Superior temporal gyrus (tissue), 1 donor: ENCODE results near the gene ATP5ME.
"Not testable (repeated sequence)": the region's sequence is repeated elsewhere in the genome, so short reads cannot be mapped to it uniquely, and the experiment has no call there.

Experiments
- DNase-seq: peaks from one replicate; pipeline ENCODE4 v3.0.0-alpha.2; 2016; ENCODE audit errors: extremely low spot score

The ATP5ME gene

DNA sequence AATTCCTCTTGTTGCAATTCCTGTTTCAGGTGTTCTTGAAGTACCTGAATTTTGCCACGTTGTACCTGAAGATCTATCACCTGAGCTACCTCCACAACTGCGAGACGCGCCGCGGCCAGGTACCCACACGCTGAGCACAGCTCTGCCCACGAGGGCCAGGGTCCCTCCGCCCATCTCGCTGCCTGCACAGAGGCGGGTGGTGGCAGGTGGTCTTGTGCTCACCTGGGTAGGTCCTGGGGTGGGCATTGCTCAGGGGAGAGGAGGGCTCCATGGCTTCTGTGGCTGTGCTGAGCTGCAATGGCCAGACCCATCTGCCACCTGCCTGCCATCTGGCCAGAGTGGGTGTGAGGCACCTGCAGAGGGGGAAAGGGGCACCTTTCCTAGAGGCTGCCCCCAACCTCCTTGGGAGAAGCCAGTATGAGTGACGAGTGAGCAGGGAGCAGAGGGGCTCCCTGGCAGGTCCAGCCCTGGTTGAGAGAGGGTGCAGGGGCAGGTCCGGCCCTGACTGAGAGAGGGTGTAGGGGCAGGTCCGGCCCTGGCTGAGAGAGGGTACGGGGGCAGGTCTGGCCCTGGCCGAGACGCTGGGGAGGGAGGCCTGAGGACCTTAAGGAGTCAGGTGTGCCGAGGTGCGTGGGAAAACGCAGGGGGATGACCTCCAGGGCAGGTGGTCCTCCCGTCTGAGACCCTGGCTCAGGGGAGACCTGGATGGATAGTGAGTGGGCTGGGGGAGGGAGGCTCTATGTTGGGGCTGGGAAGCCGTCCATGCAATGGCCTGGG lies 38.0 kb downstream of the ATP5ME start:
- DNase-seq: no peak

- not testable (repeated sequence) for DNase-seq
These were observed 38.8 kb downstream of the ATP5ME start for GRCh38 chr4:635066-635835.

DNA sequence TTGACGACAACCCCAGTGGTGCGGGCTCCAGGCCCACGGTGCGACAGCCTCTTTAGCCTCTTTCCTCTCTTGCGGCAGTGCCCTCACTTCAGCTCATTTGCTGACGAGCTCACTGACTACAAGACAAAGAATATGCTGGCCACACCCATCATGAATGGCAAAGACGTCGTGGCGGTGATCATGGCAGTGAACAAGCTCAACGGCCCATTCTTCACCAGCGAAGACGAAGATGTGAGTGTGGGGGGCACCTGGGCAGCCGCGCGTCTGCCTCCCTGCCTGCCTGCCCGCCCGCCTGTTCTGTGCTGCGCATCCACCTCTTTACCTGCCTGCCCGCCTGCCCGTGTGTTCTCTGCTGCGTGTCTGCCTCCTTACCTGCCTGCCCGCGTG lies 39.5 kb downstream of the ATP5ME start:
- DNase-seq: no peak

GRCh38 chr4:633976-634598 lies 40.0 kb downstream of the ATP5ME start:
- DNase-seq: no peak

DNA sequence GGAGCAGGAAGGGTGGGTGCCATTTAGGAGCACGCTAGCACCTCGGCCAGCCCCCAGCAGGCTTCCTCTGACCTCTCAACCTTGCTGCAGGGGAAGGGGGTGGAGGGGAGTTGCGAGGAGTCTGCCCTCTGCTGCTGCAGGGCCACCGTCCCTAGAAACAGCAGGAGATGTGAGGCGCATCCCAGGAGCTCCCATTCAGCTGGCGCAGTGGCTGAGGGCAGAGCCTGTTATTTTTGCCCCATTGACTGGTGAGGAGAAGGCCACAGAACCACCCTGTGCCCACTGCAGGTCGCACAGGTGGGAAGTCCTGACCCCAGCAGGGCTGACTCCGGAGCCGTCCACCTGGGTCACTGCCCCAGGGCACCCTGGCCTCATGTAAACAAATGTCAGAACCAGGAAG lies 40.7 kb downstream of the ATP5ME start:
- DNase-seq: no peak

- DNase-seq: no peak
These were observed 41.1 kb downstream of the ATP5ME start for GRCh38 chr4:632926-633325.

- no peak for DNase-seq
These were observed 41.8 kb downstream of the ATP5ME start for GRCh38 chr4:632196-632790.

GRCh38 chr4:630656-631055 lies 43.4 kb downstream of the ATP5ME start:
- no peak for DNase-seq

- DNase-seq: no peak
These were observed 44.0 kb downstream of the ATP5ME start for GRCh38 chr4:629915-630641.

- DNase-seq: no peak
These were observed 44.5 kb downstream of the ATP5ME start for GRCh38 chr4:629636-629914.

DNA sequence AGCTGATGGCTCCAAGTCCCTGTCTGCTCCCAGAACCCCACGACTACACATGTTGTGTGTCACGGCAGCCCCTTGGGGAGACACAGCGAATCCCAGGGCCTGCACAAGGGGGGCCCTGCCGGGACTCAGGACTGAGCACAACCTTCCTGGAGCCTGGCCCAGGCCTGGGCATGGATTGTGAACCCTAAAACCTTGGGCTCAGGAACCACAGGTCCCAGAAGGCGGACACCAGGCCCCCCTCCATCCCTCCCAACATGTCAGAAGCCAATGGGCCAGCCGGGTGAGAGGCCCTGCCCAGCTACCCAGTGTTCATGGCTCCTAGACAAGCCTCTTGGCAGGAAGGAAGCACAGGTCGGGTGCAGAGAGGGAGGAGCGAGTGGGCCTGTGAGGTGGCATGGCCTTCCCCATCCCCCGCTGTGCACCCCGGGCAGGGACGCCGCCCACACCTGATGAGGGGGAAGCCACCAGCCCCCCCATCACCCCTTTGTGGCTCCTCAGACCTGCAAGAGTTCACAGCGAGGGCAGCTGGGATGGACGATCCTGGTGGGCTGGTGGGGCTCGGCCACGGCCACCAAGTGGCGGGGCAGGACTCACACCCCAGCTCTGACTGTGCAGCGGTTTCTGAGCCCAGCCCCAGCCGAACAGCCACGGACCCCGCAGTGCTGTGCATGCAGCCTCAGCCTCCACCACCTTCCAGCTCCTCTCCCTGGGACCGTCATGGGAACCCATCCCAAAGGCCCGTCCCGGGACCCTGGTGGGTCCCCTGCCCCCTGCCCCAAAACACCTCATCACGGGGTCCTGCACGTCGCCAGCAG lies 45.0 kb downstream of the ATP5ME start:
- DNase-seq: no peak

DNA sequence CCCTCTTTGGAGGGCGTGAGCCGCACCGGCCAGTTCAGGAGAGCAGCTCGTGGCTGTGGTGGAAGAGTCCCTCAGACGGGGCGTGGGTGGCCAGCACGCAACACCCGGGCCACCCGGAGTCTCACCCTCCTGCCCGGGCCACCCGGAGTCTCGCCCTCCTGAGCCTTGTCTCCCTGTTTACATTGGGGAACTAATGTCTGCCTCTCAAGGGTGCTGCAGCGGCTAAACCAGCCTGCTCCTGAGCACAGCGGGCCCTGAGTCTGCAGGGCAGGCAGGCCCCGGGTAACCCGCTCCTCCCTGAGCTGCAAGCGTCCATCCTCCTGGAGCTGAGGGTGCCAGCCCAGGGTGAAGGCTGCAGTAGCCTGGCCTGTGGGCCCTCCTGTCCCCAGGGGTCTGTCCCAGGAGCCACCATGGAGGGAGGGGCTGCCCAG lies 45.8 kb downstream of the ATP5ME start:
- DNase-seq: no peak

DNA sequence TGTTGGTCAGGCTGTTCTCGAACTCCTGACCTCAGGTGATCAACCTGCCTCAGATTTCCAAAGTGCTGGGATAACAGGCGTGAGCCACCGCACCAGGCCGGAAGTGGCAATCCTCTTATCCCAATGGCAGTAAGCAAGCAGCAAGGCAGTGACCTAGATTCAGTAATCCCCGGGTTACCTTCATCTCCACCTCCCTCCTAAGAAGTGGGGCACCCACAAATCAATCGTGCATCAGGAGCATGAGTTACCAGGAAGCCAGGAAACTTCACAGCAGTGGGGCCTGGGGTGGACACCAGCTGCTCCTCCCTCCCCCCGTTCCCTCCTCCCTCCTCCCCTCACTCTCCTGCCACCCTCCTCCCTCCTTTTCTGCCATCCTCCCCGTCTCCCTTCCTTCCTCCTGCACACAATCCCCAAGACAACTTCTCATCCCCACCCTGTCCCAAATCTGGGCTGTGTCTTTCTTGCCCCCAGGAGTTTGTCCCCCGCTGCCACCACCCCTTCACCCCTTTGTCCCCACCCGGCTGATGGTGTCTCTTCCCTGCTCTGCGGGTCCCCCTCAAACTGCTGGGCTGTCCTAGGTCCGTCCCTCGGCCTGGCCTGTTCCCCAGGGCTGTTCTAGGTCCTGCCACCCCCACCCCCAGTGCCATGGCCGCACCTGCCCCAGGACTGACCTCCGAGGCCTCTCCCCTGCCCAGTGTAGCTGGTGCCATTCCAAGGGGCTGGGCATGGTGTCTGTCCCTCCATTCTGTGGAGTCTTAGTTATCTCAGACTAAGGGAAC lies 46.5 kb downstream of the ATP5ME start:
- no peak for DNase-seq

- DNase-seq: no peak
These were observed 47.6 kb downstream of the ATP5ME start for GRCh38 chr4:626201-627091.

DNA sequence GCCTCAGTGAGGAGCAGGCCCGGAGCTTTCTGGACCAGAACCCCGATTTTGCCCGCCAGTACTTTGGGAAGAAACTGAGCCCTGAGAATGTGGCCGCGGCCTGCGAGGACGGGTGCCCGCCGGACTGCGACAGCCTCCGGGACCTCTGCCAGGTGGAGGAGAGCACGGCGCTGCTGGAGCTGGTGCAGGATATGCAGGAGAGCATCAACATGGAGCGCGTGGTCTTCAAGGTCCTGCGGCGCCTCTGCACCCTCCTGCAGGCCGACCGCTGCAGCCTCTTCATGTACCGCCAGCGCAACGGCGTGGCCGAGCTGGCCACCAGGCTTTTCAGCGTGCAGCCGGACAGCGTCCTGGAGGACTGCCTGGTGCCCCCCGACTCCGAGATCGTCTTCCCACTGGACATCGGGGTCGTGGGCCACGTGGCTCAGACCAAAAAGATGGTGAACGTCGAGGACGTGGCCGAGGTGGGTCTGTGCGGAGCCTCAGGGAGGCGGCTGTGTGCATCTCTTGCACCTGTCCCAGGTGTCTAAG lies 48.4 kb downstream of the ATP5ME start:
- no peak for DNase-seq

DNA sequence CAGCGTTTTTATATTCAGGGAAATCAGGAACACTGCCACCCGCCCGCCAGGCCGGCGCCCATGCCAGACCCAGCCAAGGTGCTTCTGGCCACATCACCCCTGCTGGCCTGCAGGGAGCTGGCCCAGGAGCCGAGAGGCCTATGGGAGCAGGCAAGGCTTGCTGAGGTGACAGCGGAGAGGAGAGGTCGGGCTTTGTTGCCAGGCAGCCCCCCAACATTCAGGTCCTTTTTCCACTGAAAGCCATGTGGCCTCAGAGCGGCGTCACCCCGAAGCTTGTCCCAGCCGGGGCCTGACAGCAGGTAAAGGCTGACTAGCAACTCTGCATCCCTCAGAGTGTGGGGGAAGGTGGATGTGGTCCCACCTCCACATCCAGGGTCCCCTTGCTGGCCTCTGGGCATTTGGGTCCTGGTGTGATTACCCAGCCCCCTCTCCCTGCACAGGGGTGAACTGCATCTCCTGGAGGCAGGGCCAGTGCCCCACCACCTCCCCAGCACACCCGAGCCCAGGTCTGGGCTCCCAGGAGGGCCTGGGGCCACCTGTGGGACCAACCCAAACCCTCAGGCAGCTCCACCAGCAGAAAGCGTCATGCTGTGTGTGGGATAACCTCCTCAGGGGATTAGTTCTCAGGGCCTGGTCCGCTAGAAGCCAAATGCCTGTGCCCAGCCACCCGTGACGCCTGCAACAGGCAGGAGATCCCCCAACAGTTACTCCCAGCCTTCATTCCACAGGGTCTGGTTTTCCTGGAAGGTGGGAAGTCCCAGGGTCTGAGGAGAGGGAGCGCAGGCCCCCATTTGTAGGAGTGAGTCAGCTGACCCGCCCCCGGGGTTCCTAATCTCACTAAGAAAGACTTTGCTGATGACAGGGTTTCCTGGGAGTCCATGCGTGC lies 49.1 kb downstream of the ATP5ME start, which contains the start of gene PDE6B:
PDE6B (plus strand) TSS at position 869 of the 886 bp plus-strand sequence. CDS start 54 bp downstream, outside the sequence.
- DNase-seq: no peak

DNA sequence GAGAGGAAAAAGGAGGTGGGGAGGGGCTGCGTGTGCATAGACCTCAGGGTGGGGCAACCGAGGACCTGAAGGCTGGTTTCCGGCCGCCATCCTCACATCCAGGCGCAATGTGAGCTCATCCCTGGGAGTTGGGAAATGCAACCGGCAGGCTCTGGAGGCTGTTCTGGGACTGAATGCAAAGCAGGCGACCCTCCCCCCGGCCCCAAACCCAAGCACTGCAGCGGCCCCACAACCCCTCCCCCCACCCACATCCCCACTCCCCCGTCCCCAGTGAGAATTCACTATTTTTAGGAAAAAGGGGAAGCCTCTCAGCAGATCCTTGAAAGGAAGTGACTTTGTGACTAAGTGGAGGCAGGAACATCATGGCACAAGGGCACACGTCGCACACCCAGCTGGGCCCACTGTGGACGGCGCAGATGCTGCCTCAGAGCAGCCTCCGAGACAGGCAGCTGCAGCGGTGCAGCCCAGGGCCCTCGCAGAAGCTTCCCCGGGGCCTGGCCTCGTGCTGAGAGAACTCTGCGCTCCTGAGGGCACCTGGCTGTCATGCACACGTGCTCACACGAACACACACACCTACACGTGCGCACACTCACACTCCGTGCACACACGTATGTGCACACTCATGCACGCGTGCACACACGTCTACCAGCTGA lies 50.0 kb downstream of the ATP5ME start:
- DNase-seq: no peak
